Esophagus mucosa (tissue), 1 donor: ENCODE results near the gene EPB41L4A. TPM values are rescaled to one million over a fixed set of nuclear protein-coding genes. Genes with fewer than 3 reads are reported as not detected.
"Not testable (repeated sequence)": the region's sequence is repeated elsewhere in the genome, so short reads cannot be mapped to it uniquely, and the experiment has no call there.

Source experiments
- ATAC-seq: fragments of 200-7000 bp; cut with Tn5 transposase; one replicate; pipeline ENCODE4 v1.9.1; 2020
- total RNA-seq: library from RNA; stranded (reverse); gene quantifications from one replicate; pipeline ENCODE4 v1.2.4, GENCODE V29; 2023
- donor health status: DM: yes; HTN: yes; CAD: no.

The EPB41L4A gene
- total RNA-seq, result 35.1 TPM

- peak; percentile 87 for ATAC-seq
Observed at GRCh38 chr5:112419164-112419985, at the start of gene EPB41L4A. Gene EPB41L4A, minus strand, starts transcription at chr5:112419277. Its CDS starts 238 bp downstream, at chr5:112419039.

GRCh38 chr5:112467485-112467884 lies 48.4 kb upstream of the EPB41L4A start:
- no peak for ATAC-seq

GRCh38 chr5:112466261-112466660 lies 47.2 kb upstream of the EPB41L4A start:
- ATAC-seq, result not testable (repeated sequence)

- ATAC-seq, result not testable (repeated sequence)
Observed at GRCh38 chr5:112447187-112447760, 28.2 kb upstream of the EPB41L4A start.

- peak; percentile 57 for ATAC-seq
Observed at GRCh38 chr5:112445626-112446350, 26.7 kb upstream of the EPB41L4A start.

GRCh38 chr5:112443932-112444331 lies 24.9 kb upstream of the EPB41L4A start:
- not testable (repeated sequence) for ATAC-seq

- no peak for ATAC-seq
Observed at GRCh38 chr5:112440031-112440430, 21.0 kb upstream of the EPB41L4A start.

GRCh38 chr5:112436144-112436543 lies 17.1 kb upstream of the EPB41L4A start:
- ATAC-seq, result no peak

GRCh38 chr5:112434641-112435040 lies 15.6 kb upstream of the EPB41L4A start:
- ATAC-seq, result no peak

- ATAC-seq, result not testable (repeated sequence)
Observed at GRCh38 chr5:112426202-112426601, 7.1 kb upstream of the EPB41L4A start.

- peak; percentile 90 for ATAC-seq
Observed at GRCh38 chr5:112419986-112420864, 1.1 kb upstream of the EPB41L4A start.

GRCh38 chr5:112418659-112419163 lies 366 bp downstream of the EPB41L4A start:
- ATAC-seq, result no peak

- ATAC-seq, result peak; percentile 11
Observed at GRCh38 chr5:112417931-112418658, 982 bp downstream of the EPB41L4A start.

GRCh38 chr5:112415552-112415951 lies 3.5 kb downstream of the EPB41L4A start:
- ATAC-seq, result no peak

- ATAC-seq, result no peak
Observed at GRCh38 chr5:112413611-112414010, 5.5 kb downstream of the EPB41L4A start.

GRCh38 chr5:112412346-112412745 lies 6.7 kb downstream of the EPB41L4A start:
- peak; percentile 98 for ATAC-seq

- no peak for ATAC-seq
Observed at GRCh38 chr5:112411903-112412302, 7.2 kb downstream of the EPB41L4A start.

- ATAC-seq, result no peak
Observed at GRCh38 chr5:112407666-112408065, 11.4 kb downstream of the EPB41L4A start.

GRCh38 chr5:112407240-112407639 lies 11.8 kb downstream of the EPB41L4A start:
- ATAC-seq, result no peak

GRCh38 chr5:112403069-112403468 lies 16.0 kb downstream of the EPB41L4A start:
- ATAC-seq, result no peak

GRCh38 chr5:112401924-112402323 lies 17.2 kb downstream of the EPB41L4A start:
- ATAC-seq, result no peak
